Measurements from ENCODE around the gene IFNGR1. TPM values are rescaled to one million over a fixed set of nuclear protein-coding genes. Genes with fewer than 3 reads are reported as not detected.
A peak's percentile ranks its signal among the peaks of the same experiment; 100 is the strongest.

Gene IFNGR1
- total RNA-seq, 1 donor from 2014 or later = 239 TPM

DNA sequence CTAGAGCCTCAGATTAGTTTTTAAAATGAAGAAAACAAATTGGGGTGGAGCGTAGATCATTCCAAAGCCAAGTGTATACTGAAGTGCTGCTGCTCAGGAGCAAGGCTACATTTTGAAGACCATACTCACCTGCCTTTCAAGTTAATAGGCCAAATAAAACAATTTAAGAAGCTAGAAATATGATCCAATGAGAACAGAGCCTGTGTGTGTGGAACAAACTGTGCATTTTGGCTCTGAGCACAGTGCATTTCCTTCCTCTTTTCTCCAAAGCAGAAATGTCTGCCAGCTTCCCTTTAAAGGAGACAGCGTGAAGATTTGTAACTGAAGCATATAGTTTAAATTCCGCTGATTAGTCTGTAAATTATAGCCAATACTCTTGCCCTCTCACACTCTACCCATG lies 3.2 kb upstream of the IFNGR1 start:
- no peak for DNase-seq
- Histone ChIP-seq H3K9me3 (no peaks in the 10 kb centered on the region), H3K36me3 (no peaks in the 10 kb centered on the region), H3K4me1 (peaks cover 63% of the 10 kb centered on the region), H3K27me3 (no peaks in the 10 kb centered on the region), H3K4me3 (no peak overlapping the region), H3K27ac (peak overlapping the region; percentile 83)
- intact Hi-C loops (cut with DNase I) = no loop called here
- ATAC-seq = peak; percentile 1
- TF ChIP-seq, protein P1, sequence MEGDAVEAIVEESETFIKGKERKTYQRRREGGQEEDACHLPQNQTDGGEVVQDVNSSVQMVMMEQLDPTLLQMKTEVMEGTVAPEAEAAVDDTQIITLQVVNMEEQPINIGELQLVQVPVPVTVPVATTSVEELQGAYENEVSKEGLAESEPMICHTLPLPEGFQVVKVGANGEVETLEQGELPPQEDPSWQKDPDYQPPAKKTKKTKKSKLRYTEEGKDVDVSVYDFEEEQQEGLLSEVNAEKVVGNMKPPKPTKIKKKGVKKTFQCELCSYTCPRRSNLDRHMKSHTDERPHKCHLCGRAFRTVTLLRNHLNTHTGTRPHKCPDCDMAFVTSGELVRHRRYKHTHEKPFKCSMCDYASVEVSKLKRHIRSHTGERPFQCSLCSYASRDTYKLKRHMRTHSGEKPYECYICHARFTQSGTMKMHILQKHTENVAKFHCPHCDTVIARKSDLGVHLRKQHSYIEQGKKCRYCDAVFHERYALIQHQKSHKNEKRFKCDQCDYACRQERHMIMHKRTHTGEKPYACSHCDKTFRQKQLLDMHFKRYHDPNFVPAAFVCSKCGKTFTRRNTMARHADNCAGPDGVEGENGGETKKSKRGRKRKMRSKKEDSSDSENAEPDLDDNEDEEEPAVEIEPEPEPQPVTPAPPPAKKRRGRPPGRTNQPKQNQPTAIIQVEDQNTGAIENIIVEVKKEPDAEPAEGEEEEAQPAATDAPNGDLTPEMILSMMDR (IDR thresholded peaks at IDR 0.05) = no peak

DNA sequence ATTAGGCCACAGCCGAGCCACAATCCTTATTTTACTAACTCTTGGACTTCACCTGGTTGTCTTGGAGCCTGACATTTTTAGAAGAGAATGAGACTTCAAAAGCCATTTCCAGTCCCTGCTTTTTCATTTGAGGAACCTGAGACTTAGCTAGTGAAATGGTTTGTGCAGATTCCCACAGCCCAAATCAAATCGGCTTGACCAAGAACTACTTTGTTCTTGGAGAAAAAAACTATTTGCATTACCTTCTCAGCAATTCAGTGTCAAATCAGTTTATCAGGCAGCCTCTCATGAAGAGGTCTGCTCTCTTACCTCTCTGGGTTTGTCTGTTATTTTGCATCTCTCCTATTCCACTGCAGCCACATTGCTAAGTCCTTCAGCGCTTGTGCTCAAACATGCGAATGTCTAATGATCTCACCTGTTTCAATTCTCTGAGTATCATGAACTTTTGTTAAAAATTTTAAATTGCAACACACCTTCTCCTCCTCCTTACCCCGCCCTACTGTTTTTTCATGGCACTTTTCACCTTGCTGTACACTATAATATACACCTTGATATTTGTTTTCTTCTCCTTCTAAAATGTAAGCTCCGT lies 573 bp upstream of the IFNGR1 start:
- H3K27ac ChIP-seq = peak overlapping the region; percentile 100
- intact Hi-C loops (cut with DNase I) = no loop called here
- no peaks in the 10 kb centered on the region for H3K36me3 ChIP-seq
- DNase-seq = no peak
- no peaks in the 10 kb centered on the region for H3K9me3 ChIP-seq
- H3K4me3 ChIP-seq = peak overlapping the region; percentile 86
- TF ChIP-seq, protein P1 (IDR thresholded peaks at IDR 0.05) = no peak
- ATAC-seq = no peak
- no peaks in the 10 kb centered on the region for H3K27me3 ChIP-seq
- peaks cover 60% of the 10 kb centered on the region for H3K4me1 ChIP-seq

DNA sequence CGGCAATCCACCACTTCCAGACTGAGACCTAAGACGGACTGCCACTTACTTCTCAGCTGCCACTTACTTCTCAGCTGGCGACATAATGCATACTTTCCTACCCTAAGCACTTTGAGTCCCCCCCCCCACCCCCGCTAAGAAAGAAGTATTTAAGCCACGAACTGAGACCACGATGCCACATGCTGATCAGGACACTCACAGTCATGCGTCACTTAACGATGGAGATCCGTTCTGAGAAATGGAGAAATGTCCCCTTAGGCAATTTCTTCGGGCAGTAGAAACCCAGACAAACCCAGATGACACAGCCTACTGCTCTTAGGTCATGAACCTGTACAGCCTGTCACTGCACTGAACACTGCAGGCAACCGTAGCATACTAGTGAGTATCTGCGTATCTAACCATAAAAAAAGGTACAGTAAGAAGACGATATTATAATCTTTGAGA lies 690 bp downstream of the IFNGR1 start:
- Histone ChIP-seq H3K36me3 (no peaks in the 10 kb centered on the region), H3K4me1 (peaks cover 69% of the 10 kb centered on the region), H3K27ac (peak overlapping the region; percentile 100), H3K4me3 (peak overlapping the region; percentile 86), H3K27me3 (no peaks in the 10 kb centered on the region), H3K9me3 (no peaks in the 10 kb centered on the region)
- intact Hi-C loops (cut with DNase I) = no loop called here
- TF ChIP-seq, protein P1 (IDR thresholded peaks at IDR 0.05) = no peak
- peak; percentile 70 for ATAC-seq
- no peak for DNase-seq

DNA sequence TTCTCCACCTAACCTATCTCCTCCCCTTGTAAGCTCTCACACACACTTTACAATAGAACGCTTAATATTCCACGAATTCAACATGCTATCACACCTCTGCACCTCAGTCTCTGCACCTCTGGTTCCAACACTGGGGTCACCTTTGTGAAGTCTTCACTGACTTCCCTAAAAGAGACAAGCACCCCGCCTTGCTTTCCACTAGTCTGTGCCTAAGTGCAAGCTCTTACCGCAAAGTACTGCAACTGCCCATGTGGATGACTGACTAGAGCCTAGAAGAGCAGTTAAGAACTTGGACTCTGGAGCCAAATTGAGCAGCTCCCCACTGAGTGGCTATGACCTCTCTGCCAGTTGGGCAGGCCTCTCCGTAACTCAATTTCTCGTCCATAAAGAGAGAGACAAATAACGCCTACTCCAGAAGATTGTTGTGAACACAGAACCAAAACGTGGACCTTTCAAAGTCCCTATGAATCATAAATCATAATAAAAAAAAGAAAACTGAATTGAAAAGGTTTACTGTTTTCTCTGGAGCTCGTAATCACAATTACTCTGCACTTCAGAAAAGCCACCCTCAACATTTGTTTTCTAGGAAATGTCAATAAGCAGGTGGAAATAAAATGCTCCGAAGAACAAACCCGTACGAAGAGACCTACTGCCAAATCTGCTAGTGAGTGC lies 1.2 kb downstream of the IFNGR1 start:
- intact Hi-C loops (cut with DNase I) = no loop called here
- Histone ChIP-seq H3K9me3 (no peaks in the 10 kb centered on the region), H3K4me1 (peaks cover 69% of the 10 kb centered on the region), H3K4me3 (peak overlapping the region; percentile 86), H3K27me3 (no peaks in the 10 kb centered on the region), H3K27ac (peak overlapping the region; percentile 100), H3K36me3 (no peaks in the 10 kb centered on the region)
- DNase-seq (no peak), ATAC-seq (peak; percentile 53)
- TF ChIP-seq, protein P1 (IDR thresholded peaks at IDR 0.05) = no peak

DNA sequence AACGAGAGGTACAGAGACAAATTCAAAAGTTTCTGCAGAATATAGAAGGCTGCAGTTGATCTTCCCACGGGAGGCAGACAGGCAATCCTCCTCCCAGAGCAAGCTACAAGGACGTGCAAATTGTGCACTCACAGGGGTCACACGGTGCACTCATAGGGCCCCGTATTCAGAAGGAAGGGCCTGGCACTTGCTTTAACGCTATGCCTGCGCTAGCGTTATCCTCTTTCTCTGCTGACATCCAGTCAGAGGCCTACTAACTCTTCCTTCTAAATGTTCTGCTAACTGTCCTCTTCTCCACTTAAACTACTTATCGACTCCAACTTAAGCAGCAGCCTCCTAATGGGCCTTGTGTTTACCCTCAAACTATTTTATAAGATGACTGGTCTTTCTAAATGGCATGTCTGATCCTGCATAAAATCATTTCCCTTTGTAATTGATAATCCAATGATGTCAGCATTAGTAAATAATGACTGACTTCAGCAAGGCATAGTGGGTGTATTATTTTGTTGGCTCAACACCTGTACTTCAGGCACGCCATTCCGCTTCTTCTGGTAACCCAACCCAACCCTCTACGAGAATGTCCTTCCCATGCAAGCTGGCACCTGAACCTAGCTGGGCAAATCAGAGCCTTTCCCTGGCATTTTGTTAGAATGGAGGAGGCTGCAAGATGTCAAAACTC lies 2.2 kb downstream of the IFNGR1 start:
- no peaks in the 10 kb centered on the region for H3K9me3 ChIP-seq
- H3K36me3 ChIP-seq = no peaks in the 10 kb centered on the region
- no peaks in the 10 kb centered on the region for H3K27me3 ChIP-seq
- peaks cover 67% of the 10 kb centered on the region for H3K4me1 ChIP-seq
- intact Hi-C loops (cut with DNase I) = no loop called here
- no peak for ATAC-seq
- H3K27ac ChIP-seq = peak overlapping the region; percentile 100
- peak overlapping the region; percentile 86 for H3K4me3 ChIP-seq
- TF ChIP-seq, protein P1 (IDR thresholded peaks at IDR 0.05) = no peak
- DNase-seq = no peak

All from upper lobe of right lung (tissue), 1 donor.